Dedifferentiated amniotic fluid mesenchymal stem cell (primary cell): Measurements from ENCODE around the gene MLIP.
"Not testable (repeated sequence)": the region's sequence is repeated elsewhere in the genome, so short reads cannot be mapped to it uniquely, and the experiment has no call there.

Experiments used
- DNase-seq: peaks from one replicate; pipeline ENCODE4 v3.0.0-alpha.2; 2016; ENCODE audit errors: extremely low spot score

MLIP gene

GRCh38 chr6:54217018-54217417 is 105.8 kb downstream of the MLIP start:
- DNase-seq = no peak

- no peak for DNase-seq
Observed at GRCh38 chr6:54222217-54222616, 111.0 kb downstream of the MLIP start.

GRCh38 chr6:54232703-54233102 is 121.5 kb downstream of the MLIP start:
- DNase-seq = no peak

- no peak for DNase-seq
Observed at GRCh38 chr6:54234539-54234938, 123.3 kb downstream of the MLIP start.

GRCh38 chr6:54236984-54237383 is 125.7 kb downstream of the MLIP start:
- no peak for DNase-seq

- peak; percentile 80 for DNase-seq
Observed at GRCh38 chr6:54238396-54238795, 127.2 kb downstream of the MLIP start.

- DNase-seq = no peak
Observed at GRCh38 chr6:54243699-54244098, 132.5 kb downstream of the MLIP start.

- DNase-seq = peak; percentile 31
Observed at GRCh38 chr6:54244430-54244829, 133.2 kb downstream of the MLIP start.

- DNase-seq = no peak
Observed at GRCh38 chr6:54245265-54245664, 134.0 kb downstream of the MLIP start.

- DNase-seq = no peak
Observed at GRCh38 chr6:54248319-54248718, 137.1 kb downstream of the MLIP start.

GRCh38 chr6:54248994-54249393 is 137.8 kb downstream of the MLIP start:
- DNase-seq = no peak

GRCh38 chr6:54249812-54250211 is 138.6 kb downstream of the MLIP start:
- DNase-seq = not testable (repeated sequence)

- DNase-seq = no peak
Observed at GRCh38 chr6:54252496-54252895, 141.3 kb downstream of the MLIP start.

GRCh38 chr6:54252916-54253315 is 141.7 kb downstream of the MLIP start:
- no peak for DNase-seq

- DNase-seq = no peak
Observed at GRCh38 chr6:54254886-54255285, 143.6 kb downstream of the MLIP start.

- no peak for DNase-seq
Observed at GRCh38 chr6:54255886-54256285, 144.6 kb downstream of the MLIP start.

GRCh38 chr6:54260025-54260424 is 148.8 kb downstream of the MLIP start:
- no peak for DNase-seq

- no peak for DNase-seq
Observed at GRCh38 chr6:54262499-54262898, 151.3 kb downstream of the MLIP start.

- DNase-seq = no peak
Observed at GRCh38 chr6:54262971-54263370, 151.7 kb downstream of the MLIP start.

GRCh38 chr6:54264581-54265272 is 153.5 kb downstream of the MLIP start:
- no peak for DNase-seq

GRCh38 chr6:54266400-54266923 is 155.2 kb downstream of the MLIP start:
- no peak for DNase-seq

- DNase-seq = no peak
Observed at GRCh38 chr6:54267798-54268197, 156.6 kb downstream of the MLIP start.

- no peak for DNase-seq
Observed at GRCh38 chr6:54273214-54273820, 162.1 kb downstream of the MLIP start.
